Measurements from ENCODE around the gene PHKG2.
"Not testable (repeated sequence)": the region's sequence is repeated elsewhere in the genome, so short reads cannot be mapped to it uniquely, and the experiment has no call there.

PHKG2 gene, protein sequence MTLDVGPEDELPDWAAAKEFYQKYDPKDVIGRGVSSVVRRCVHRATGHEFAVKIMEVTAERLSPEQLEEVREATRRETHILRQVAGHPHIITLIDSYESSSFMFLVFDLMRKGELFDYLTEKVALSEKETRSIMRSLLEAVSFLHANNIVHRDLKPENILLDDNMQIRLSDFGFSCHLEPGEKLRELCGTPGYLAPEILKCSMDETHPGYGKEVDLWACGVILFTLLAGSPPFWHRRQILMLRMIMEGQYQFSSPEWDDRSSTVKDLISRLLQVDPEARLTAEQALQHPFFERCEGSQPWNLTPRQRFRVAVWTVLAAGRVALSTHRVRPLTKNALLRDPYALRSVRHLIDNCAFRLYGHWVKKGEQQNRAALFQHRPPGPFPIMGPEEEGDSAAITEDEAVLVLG

DNA sequence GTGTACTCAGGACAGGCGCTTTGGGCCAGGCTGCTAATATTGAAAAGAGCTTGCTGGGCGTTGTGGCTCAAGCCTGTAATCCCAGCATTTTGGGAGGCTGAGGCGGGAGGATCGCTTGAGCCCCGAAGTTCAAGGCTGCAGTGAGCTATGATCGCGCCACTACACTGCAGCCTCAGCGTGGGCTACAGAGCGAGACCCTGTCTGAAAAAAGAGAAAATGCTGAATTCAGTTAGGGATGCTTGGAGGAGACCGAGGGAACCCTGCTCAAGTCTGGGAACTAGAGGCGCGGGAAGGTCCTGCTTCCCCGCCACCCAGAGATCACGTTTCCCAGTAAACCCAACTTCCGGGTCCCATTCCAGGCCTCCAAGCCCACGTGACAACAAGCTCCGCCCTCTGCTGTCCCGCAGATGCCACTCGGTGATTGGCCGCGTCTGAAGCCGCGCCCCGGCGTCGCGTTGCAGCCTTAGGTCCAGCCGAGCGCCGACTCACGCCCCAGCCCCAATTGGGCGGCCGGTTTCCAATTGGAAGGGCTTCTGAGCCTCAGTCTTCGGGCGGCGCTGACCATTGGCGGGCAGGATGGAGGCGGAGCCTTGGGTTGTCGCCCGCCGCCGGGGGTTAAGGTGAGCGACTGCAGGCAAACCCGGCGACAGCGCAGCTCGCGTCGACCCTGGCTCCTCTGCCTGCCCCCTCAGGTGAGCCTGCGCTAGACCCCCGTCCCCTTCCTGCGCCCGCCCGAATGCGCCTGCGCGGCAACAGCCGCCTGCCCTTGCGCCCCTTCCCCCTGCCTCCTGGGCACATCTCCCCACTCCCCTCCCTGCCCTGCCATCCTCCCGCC, at the start of gene PHKG2:
PHKG2 (plus strand) TSS at position 627 of the 835 bp plus-strand sequence. CDS start 396 bp downstream, outside the sequence.
- peak; percentile 97 for DNase-seq

- peak; percentile 52 for DNase-seq
Observed at GRCh38 chr16:30698816-30699614, 49.2 kb upstream of the PHKG2 start, which contains the start of gene SRCAP. Gene SRCAP, plus strand, starts transcription at chr16:30699171. Its CDS starts 1,654 bp downstream, at chr16:30700825.

- DNase-seq = no peak
Observed at GRCh38 chr16:30699615-30700099, 48.6 kb upstream of the PHKG2 start.

GRCh38 chr16:30700491-30700890, 47.7 kb upstream of the PHKG2 start:
- DNase-seq = no peak

- DNase-seq = no peak
Observed at GRCh38 chr16:30700971-30701370, 47.3 kb upstream of the PHKG2 start.

GRCh38 chr16:30703071-30703470, 45.2 kb upstream of the PHKG2 start:
- DNase-seq = not testable (repeated sequence)

- DNase-seq = no peak
Observed at GRCh38 chr16:30703971-30704370, 44.3 kb upstream of the PHKG2 start.

GRCh38 chr16:30706046-30706445, 42.2 kb upstream of the PHKG2 start:
- no peak for DNase-seq

GRCh38 chr16:30710971-30711370, 37.3 kb upstream of the PHKG2 start:
- no peak for DNase-seq

DNA sequence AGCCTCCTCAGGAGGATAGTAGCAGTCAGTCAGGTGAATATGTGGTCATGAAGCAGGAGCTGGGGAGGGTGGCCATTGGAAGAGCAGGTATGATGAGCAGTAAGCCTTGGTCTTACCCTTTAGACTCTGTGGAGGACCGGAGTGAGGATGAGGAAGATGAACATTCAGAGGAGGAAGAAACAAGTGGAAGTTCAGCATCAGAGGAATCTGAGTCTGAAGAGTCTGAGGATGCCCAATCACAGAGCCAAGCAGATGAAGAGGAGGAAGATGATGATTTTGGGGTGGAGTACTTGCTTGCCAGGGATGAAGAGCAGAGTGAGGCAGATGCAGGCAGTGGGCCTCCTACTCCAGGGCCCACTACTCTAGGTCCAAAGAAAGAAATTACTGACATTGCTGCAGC, 36.5 kb upstream of the PHKG2 start:
- DNase-seq = no peak

GRCh38 chr16:30715750-30716445, 32.3 kb upstream of the PHKG2 start:
- DNase-seq = no peak

GRCh38 chr16:30720086-30720485, 28.1 kb upstream of the PHKG2 start:
- DNase-seq = no peak

GRCh38 chr16:30720694-30721093, 27.5 kb upstream of the PHKG2 start:
- no peak for DNase-seq

DNA sequence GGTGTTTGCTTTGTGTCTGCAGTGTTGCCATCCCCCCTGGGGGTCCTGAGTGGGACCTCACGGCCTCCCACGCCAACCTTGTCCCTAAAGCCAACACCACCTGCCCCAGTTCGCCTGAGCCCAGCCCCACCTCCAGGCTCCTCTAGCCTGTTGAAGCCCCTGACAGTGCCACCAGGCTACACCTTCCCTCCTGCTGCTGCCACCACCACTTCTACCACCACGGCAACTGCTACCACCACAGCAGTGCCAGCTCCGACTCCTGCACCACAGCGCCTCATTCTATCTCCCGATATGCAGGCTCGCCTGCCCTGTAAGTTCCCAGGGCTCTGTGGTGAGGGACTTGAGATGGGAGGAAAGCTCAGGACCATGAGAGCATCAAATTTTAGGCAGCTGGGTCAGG, 27.1 kb upstream of the PHKG2 start:
- DNase-seq = no peak

DNA sequence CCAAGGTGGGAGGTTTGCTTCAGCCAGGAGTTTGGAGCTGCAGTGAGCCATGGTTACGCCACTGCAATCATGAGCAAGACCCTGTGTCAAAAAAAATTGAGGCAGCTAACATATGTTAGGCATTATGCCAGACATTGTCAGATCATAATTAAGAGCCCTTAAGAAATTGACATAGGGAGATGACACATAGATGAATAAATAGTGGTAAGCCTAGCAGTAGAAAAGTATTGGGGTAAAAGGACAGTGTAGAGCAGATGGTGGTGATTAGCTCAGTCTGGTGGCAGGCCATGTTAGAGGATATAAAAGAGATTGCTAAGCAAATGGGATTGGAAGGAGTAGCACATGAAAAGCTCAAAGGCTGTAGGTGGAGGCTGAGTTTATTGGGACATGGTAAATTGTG, 26.6 kb upstream of the PHKG2 start:
- no peak for DNase-seq

DNA sequence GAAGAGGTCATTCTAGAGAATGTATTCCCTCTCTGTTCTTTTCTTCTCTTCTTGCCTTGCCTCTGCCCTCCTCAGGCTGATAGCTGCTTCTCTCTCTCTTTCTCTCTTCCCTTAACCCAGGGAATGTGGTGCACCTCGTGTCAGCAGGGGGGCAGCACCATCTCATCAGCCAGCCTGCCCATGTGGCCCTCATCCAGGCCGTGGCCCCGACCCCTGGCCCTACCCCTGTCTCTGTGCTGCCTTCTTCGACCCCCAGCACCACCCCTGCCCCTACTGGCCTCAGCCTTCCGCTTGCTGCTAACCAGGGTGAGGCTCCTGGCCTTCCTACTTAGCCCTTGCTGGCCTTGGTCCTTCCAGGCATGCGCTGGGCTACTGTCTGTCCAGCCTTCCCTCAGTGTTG, 25.8 kb upstream of the PHKG2 start:
- DNase-seq = no peak

DNA sequence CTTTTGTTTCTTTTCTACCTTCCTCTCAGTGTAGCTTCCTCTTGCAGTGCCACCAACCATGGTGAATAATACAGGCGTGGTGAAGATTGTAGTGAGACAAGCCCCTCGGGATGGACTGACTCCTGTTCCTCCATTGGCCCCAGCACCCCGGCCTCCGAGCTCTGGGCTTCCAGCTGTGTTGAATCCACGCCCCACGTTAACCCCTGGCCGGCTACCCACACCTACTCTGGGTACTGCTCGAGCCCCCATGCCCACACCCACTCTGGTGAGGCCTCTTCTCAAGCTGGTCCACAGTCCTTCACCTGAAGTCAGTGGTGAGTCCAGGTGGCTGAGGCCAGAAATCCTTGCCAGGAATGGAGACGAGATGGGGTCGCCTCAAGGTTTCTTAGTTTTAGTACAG, 25.3 kb upstream of the PHKG2 start:
- DNase-seq = no peak

DNA sequence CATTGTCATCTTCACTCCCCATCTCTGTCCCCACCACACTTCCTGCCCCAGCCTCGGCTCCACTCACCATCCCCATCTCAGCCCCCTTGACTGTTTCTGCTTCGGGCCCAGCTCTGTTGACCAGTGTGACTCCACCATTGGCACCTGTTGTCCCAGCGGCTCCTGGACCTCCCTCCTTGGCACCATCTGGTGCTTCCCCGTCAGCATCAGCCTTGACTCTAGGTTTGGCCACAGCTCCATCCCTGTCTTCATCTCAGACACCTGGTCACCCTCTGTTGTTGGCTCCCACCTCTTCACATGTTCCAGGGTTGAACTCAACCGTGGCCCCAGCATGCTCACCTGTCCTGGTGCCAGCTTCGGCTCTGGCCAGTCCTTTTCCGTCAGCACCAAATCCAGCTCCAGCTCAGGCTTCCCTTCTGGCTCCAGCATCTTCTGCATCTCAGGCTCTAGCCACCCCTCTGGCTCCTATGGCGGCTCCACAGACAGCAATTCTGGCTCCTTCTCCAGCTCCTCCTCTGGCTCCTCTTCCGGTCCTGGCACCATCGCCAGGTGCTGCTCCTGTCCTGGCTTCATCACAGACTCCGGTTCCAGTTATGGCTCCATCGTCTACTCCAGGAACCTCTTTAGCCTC, 24.4 kb upstream of the PHKG2 start:
- DNase-seq = no peak

- no peak for DNase-seq
Observed at GRCh38 chr16:30724641-30725417, 23.4 kb upstream of the PHKG2 start.

- no peak for DNase-seq
Observed at GRCh38 chr16:30725418-30725792, 22.8 kb upstream of the PHKG2 start.

GRCh38 chr16:30728321-30728720, 19.9 kb upstream of the PHKG2 start:
- DNase-seq = no peak
